ENCODE data around the gene SUPT3H. TPM values are rescaled to one million over a fixed set of nuclear protein-coding genes. Genes with fewer than 3 reads are reported as not detected.
"Not testable (repeated sequence)": the region's sequence is repeated elsewhere in the genome, so short reads cannot be mapped to it uniquely, and the experiment has no call there.

Gene SUPT3H
- polyA plus RNA-seq, 3 donors = 2.4 to 3.5 (median 2.5) TPM

DNA sequence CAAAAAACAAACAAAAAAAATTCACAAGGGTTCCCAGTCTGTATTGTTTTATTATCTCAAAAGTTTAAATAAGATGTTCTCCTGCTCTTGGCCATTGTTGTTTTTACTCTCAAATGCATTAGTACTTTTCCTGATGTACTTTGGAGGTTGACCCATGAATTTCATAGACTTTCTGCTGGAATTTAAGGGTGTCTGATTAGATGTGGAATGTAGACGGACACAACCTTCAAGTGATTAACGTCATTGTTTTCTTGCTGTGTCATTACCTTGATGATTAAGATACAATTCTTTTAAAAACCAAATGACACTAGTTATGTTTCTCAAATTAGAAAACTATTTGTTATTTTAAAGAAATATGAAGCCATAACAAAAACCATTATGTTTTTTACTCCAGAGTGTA is 471.0 kb downstream of the SUPT3H start:
- intact Hi-C loops (cut with micrococcal nuclease) = no loop called here
- no peaks in the 10 kb centered on the region for H4K20me1 ChIP-seq (ENCODE audit: insufficient read depth, low read length)
- H3K9ac ChIP-seq (ENCODE audit: insufficient read depth, low read length, poor library complexity, severe bottlenecking) = no peak overlapping the region
- no peaks in the 10 kb centered on the region for H3K4me1 ChIP-seq (ENCODE audit: control insufficient read depth in 1 of 2, insufficient read depth in 2 of 2, low read length in 2 of 2)
- Mint-ChIP-seq H3K4me3 (no peak overlapping the region), H3K27ac (no peak overlapping the region), H3K9me3 (peaks cover 0 to 7% (median 4%) of the 10 kb centered on the region in 7 donors), H3K27me3 (ENCODE audit: low read depth in 3 of 3) (no peaks in the 10 kb centered on the region), H3K36me3 (no peaks in the 10 kb centered on the region), H3K4me1 (no peaks in the 10 kb centered on the region)
- no peaks in the 10 kb centered on the region for H3K36me3 ChIP-seq (replicated peaks in 1 of 2; ENCODE audit: control insufficient read depth in 1 of 2, insufficient read depth in 2 of 2, low read length in 2 of 2)
- no peaks in the 10 kb centered on the region for H3K9me3 ChIP-seq (replicated peaks in 1 of 2; ENCODE audit: control insufficient read depth in 1 of 2, insufficient read depth in 1 of 2, low read length in 2 of 2)
- TF ChIP-seq, protein P1, sequence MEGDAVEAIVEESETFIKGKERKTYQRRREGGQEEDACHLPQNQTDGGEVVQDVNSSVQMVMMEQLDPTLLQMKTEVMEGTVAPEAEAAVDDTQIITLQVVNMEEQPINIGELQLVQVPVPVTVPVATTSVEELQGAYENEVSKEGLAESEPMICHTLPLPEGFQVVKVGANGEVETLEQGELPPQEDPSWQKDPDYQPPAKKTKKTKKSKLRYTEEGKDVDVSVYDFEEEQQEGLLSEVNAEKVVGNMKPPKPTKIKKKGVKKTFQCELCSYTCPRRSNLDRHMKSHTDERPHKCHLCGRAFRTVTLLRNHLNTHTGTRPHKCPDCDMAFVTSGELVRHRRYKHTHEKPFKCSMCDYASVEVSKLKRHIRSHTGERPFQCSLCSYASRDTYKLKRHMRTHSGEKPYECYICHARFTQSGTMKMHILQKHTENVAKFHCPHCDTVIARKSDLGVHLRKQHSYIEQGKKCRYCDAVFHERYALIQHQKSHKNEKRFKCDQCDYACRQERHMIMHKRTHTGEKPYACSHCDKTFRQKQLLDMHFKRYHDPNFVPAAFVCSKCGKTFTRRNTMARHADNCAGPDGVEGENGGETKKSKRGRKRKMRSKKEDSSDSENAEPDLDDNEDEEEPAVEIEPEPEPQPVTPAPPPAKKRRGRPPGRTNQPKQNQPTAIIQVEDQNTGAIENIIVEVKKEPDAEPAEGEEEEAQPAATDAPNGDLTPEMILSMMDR (IDR thresholded peaks at IDR 0.05) = no peak
- no peaks in the 10 kb centered on the region for H3K79me2 ChIP-seq (ENCODE audit: insufficient read depth, low read length)
- no peak overlapping the region for H2AFZ ChIP-seq (ENCODE audit: insufficient read depth, low read depth, low read length, poor library complexity, severe bottlenecking)
- H3K27ac ChIP-seq (ENCODE audit: low read depth in 1 of 2, low read length in 2 of 2) = no peak overlapping the region
- DNase-seq = no peak
- no CpG with 5 or more reads among the region's 2 CpGs for WGBS (ENCODE audit: insufficient coverage)
- H3K4me2 ChIP-seq (replicated peaks; ENCODE audit: extremely low read depth, low read length, poor library complexity, severe bottlenecking) = no peak overlapping the region
- no peaks in the 10 kb centered on the region for H3K27me3 ChIP-seq (ENCODE audit: control insufficient read depth in 2 of 2, insufficient read depth in 2 of 2, low read length in 2 of 2)
- no peak overlapping the region for H3K4me3 ChIP-seq (replicated peaks in 1 of 3; ENCODE audit: low read depth in 2 of 3, low read length in 3 of 3)

DNA sequence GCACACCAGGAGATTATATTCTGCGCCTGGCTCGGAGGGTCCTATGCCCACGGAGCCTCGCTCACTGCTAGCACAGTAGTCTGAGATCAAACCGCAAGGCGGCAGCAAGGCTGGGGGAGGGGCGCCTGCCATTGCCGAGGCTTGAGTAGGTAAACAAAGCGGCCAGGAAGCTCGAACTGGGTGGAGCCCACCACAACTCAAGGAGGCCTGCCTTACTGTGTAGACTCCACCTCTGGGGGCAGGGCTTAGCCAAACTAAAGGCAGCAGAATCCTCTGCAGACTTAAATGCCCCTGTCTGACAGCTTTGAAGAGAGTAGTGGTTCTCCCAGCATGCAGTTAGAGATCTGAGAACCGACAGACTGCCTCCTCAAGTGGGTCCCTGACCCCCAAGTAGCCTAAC is 477.4 kb downstream of the SUPT3H start:
- H3K27ac ChIP-seq (ENCODE audit: low read depth in 1 of 2, low read length in 2 of 2); H4K20me1 ChIP-seq (ENCODE audit: insufficient read depth, low read length); H2AFZ ChIP-seq (ENCODE audit: insufficient read depth, low read depth, low read length, poor library complexity, severe bottlenecking); H3K4me3 Mint-ChIP-seq; H3K4me1 Mint-ChIP-seq; H3K9me3 ChIP-seq (replicated peaks in 1 of 2; ENCODE audit: control insufficient read depth in 1 of 2, insufficient read depth in 1 of 2, low read length in 2 of 2); DNase-seq; H3K79me2 ChIP-seq (ENCODE audit: insufficient read depth, low read length); H3K4me1 ChIP-seq (ENCODE audit: control insufficient read depth in 1 of 2, insufficient read depth in 2 of 2, low read length in 2 of 2); H3K4me2 ChIP-seq (replicated peaks; ENCODE audit: extremely low read depth, low read length, poor library complexity, severe bottlenecking); H3K36me3 ChIP-seq (replicated peaks in 1 of 2; ENCODE audit: control insufficient read depth in 1 of 2, insufficient read depth in 2 of 2, low read length in 2 of 2); H3K27me3 ChIP-seq (ENCODE audit: control insufficient read depth in 2 of 2, insufficient read depth in 2 of 2, low read length in 2 of 2); H3K4me3 ChIP-seq (replicated peaks in 1 of 3; ENCODE audit: low read depth in 2 of 3, low read length in 3 of 3); H3K36me3 Mint-ChIP-seq; H3K27me3 Mint-ChIP-seq (ENCODE audit: low read depth in 3 of 3); intact Hi-C loops (cut with micrococcal nuclease); H3K9ac ChIP-seq (ENCODE audit: insufficient read depth, low read length, poor library complexity, severe bottlenecking); H3K27ac Mint-ChIP-seq: not testable (repeated sequence)
- H3K9me3 Mint-ChIP-seq = peaks cover 8 to 24% (median 14%) of the 10 kb centered on the region in 7 donors
- WGBS (ENCODE audit: insufficient coverage) = 98% methylated on average over 5 of the region's 11 CpGs
